Stomach (tissue), 19 donors: ENCODE results near the gene IAPP. TPM values are rescaled to one million over a fixed set of nuclear protein-coding genes. Genes with fewer than 3 reads are reported as not detected.

ENCODE experiments used
- DNase-seq, 2 donors: peaks; one replicate each; pipeline versions ENCODE4 v3.0.0 to v3.0.0-alpha.2; 2013 to 2019
- H3K27ac ChIP-seq, 5 donors: fragments of 200-600 bp in 4 of 5; sonication (generic) in 4 of 5; one replicate each; pipeline ENCODE4 v1.5.1; 2013 to 2019; ENCODE audit warnings: mild to moderate bottlenecking in 1 of 5, moderate library complexity in 1 of 5
- H3K27me3 ChIP-seq, 3 donors: fragments of 200-600 bp; sonication (generic); one replicate each; pipeline ENCODE4 v1.5.1; 2017 to 2019; ENCODE audit warnings: mixed run types in 1 of 3
- H3K36me3 ChIP-seq, 4 donors: fragments of 200-600 bp; sonication (generic); 1 replicate in 3 of 4; 2 replicates in 1 of 4; pipeline ENCODE4 v1.5.1; 2016 to 2019
- H3K4me1 ChIP-seq, 4 donors: fragments of 200-600 bp; sonication (generic); one replicate each; pipeline ENCODE4 v1.5.1; 2016 to 2019
- H3K4me3 ChIP-seq, 4 donors: fragments of 200-600 bp; sonication (generic) in 3 of 4; one replicate each; pipeline ENCODE4 v1.5.1; 2016 to 2019; ENCODE audit warnings: mild to moderate bottlenecking in 1 of 4
- H3K9me3 ChIP-seq, 4 donors: fragments of 200-600 bp; sonication (generic); one replicate each; pipeline ENCODE4 v1.5.1; 2016 to 2019
- EP300 ChIP-seq: sonication (generic); formaldehyde crosslinking; IDR thresholded peaks from one replicate; pipeline ENCODE4 v1.6.1; 2017; ENCODE audit warnings: antibody characterized with exemption
- POLR2A ChIP-seq, 4 donors: fragments of 450-650 bp; IDR thresholded peaks; one replicate each; pipeline ENCODE4 v1.6.1; 2016; ENCODE audit warnings: antibody characterized with exemption in 4 of 4, control low read depth in 2 of 4, mild to moderate bottlenecking in 1 of 4, moderate library complexity in 1 of 4
- POLR2AphosphoS5 ChIP-seq, 3 donors: sonication (generic); formaldehyde crosslinking; IDR thresholded peaks; one replicate each; pipeline ENCODE4 v1.6.1; 2016; ENCODE audit warnings: antibody characterized with exemption in 3 of 3
- WGBS, 5 donors: extraction: QIAGEN DNeasy Blood & Tissue Kit in 3 of 5; methylation state at CpG; one replicate each; pipeline versions ENCODE4 v1.1.5 to v1.1.7; 2013 to 2018; 5-methylcytosine and 5-hydroxymethylcytosine counted together
- intact Hi-C: fragments of 100-400 bp; cut with DNase I; formaldehyde crosslinking; loops from one replicate; pipeline ENCODE4 v1.15.1; 2023; ENCODE audit warnings: low total_unique reads
- long read RNA-seq, 10 donors: transcript quantifications; one replicate each; lab custom pipeline, GENCODE V29; 2026
- polyA plus RNA-seq, 3 donors: library from polyadenylated mRNA; stranded (reverse); fragments of 200-250 nt; gene quantifications; one replicate each; pipeline ENCODE4 v1.2.3, GENCODE V29; 2013
- total RNA-seq, 5 donors: library from RNA; depleted of rRNA; stranded (reverse); fragments of >200 nt; gene quantifications; one replicate each; pipeline versions ENCODE4 v1.1.0 to v1.2.3, GENCODE V29; 2014 to 2016
- TF ChIP-seq, protein P1 (sequence below), 7 experiments: fragments of 450-650 bp in 4 of 7; fragments of 200-600 bp in 3 of 7; sonication (generic) in 3 of 7; IDR thresholded peaks; one replicate each; pipeline ENCODE4 v1.5.1; 2016 to 2019; ENCODE audit warnings: antibody characterized with exemption in 7 of 7, control low read depth in 2 of 7, mild to moderate bottlenecking in 1 of 7
- donor health status: healthy with polysubstance abuse.
- donor health status: Bipolar disorder and iron deficiency.
- donor health status: healthy.

Gene IAPP
- not detected for total RNA-seq
- polyA plus RNA-seq = 1 to 10 TPM in 1 of 3 donors, under 1 TPM in 1, not detected in 1; 0.15 to 1.2 TPM
- long read RNA-seq, donor 1 = 0 reads
- long read RNA-seq, donor 2 = 0 reads
- long read RNA-seq, donor 3 = 0 reads
- long read RNA-seq, donor 4 = 0 reads
- long read RNA-seq, donor 5 = 0 reads
- long read RNA-seq, donor 6 = 0 reads
- long read RNA-seq, donor 7 = 0 reads
- long read RNA-seq, donor 8 = 0 reads
- long read RNA-seq, donor 9 = 0 reads
- long read RNA-seq, donor 10 = 0 reads

DNA sequence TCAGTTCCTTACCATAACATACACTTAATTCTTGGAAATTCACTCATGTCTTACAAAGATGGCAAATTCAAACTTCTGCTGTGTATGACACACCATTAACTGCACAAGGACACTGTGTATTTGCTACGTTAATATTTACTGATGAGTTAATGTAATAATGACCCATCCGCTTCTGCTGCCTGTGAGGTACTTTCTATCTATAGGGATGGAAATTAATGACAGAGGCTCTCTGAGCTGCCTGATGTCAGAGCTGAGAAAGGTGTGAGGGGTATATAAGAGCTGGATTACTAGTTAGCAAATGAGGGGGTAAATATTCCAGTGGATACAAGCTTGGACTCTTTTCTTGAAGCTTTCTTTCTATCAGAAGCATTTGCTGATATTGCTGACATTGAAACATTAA, at the start of gene IAPP:
Gene IAPP (plus strand): TSS at position 301 of the 400 bp plus-strand sequence. CDS start 450 bp downstream, outside the sequence.
- TF ChIP-seq POLR2AphosphoS5 (IDR thresholded peaks at IDR 0.05) = no peak
- H3K4me1 ChIP-seq = no peaks in the 10 kb centered on the region
- WGBS, 5 donors = 68 to 76% (median 70%) methylated on average over 2 of the region's 2 CpGs
- H3K9me3 ChIP-seq = no peaks in the 10 kb centered on the region
- DNase-seq = no peak
- intact Hi-C loops = no loop called here
- H3K4me3 ChIP-seq = no peak within 1 kb of the TSS
- H3K27ac ChIP-seq = no peak within 1 kb of the TSS
- H3K36me3 ChIP-seq = no peaks in the 10 kb centered on the region
- no peaks in the 10 kb centered on the region for H3K27me3 ChIP-seq

DNA sequence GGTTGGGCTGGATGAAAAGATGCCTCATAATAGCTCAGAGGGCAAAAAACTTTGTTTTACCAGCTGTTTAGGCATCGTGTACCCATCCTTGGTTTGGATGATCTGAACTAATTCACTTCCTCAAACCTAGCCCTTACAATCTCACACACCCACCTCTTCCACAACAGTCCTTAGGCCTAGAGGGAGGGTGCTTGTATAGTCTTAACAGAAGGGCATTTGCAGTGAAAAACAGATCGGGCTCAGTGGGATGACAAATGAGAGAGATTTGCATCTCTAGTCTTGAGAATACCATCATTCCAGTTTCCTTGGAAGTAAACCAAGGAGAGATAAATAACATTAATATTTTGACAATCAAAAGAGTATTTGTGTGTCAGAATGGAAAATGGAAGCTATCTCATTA, 49.0 kb upstream of the IAPP start:
- Histone ChIP-seq H3K4me1 (no peaks in the 10 kb centered on the region), H3K9me3 (peaks cover 0 to 34% (median 19%) of the 10 kb centered on the region in 4 donors), H3K27me3 (no peaks in the 10 kb centered on the region), H3K4me3 (no peak overlapping the region), H3K36me3 (no peaks in the 10 kb centered on the region), H3K27ac (no peak overlapping the region)
- 40 to 50% (median 48%) methylated on average over 2 of the region's 2 CpGs for WGBS, 5 donors
- TF ChIP-seq EP300 (no peak), POLR2A (IDR thresholded peaks at IDR 0.05) (no peak), POLR2AphosphoS5 (IDR thresholded peaks at IDR 0.05) (no peak)
- TF ChIP-seq, protein P1, sequence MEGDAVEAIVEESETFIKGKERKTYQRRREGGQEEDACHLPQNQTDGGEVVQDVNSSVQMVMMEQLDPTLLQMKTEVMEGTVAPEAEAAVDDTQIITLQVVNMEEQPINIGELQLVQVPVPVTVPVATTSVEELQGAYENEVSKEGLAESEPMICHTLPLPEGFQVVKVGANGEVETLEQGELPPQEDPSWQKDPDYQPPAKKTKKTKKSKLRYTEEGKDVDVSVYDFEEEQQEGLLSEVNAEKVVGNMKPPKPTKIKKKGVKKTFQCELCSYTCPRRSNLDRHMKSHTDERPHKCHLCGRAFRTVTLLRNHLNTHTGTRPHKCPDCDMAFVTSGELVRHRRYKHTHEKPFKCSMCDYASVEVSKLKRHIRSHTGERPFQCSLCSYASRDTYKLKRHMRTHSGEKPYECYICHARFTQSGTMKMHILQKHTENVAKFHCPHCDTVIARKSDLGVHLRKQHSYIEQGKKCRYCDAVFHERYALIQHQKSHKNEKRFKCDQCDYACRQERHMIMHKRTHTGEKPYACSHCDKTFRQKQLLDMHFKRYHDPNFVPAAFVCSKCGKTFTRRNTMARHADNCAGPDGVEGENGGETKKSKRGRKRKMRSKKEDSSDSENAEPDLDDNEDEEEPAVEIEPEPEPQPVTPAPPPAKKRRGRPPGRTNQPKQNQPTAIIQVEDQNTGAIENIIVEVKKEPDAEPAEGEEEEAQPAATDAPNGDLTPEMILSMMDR (IDR thresholded peaks at IDR 0.05) = no peak
- no peak for DNase-seq
- intact Hi-C loops = no loop called here

DNA sequence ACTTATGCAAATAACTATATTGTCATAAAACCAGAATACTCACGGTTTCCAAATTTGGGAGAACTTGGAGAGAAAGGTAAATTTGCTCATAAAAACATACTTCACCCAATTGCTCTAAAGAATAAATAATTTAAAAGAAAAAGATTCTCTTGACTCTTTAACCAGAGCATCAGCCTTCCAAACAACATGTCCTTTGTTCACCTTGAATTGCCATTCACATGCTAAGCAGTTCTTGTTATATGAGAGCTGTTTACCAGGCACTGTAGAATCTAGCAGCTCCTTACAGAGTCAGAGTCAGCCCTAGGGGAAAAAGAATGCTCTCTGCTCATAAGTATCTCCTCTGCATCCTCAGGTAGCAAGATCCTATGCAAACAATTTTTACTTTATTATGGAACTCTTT, 48.2 kb upstream of the IAPP start:
- no peak overlapping the region for H3K4me3 ChIP-seq
- no peaks in the 10 kb centered on the region for H3K27me3 ChIP-seq
- no peak for DNase-seq
- no peaks in the 10 kb centered on the region for H3K36me3 ChIP-seq
- TF ChIP-seq EP300 = no peak
- TF ChIP-seq POLR2A (IDR thresholded peaks at IDR 0.05) = no peak
- TF ChIP-seq, protein P1 (IDR thresholded peaks at IDR 0.05) = no peak
- TF ChIP-seq POLR2AphosphoS5 (IDR thresholded peaks at IDR 0.05) = no peak
- H3K4me1 ChIP-seq = no peaks in the 10 kb centered on the region
- H3K27ac ChIP-seq = no peak overlapping the region
- H3K9me3 ChIP-seq = peaks cover 0 to 36% (median 19%) of the 10 kb centered on the region in 4 donors
- WGBS, 5 donors = 22 to 38% (median 32%) methylated on average over 1 of the region's 1 CpG
- intact Hi-C loops = no loop called here

DNA sequence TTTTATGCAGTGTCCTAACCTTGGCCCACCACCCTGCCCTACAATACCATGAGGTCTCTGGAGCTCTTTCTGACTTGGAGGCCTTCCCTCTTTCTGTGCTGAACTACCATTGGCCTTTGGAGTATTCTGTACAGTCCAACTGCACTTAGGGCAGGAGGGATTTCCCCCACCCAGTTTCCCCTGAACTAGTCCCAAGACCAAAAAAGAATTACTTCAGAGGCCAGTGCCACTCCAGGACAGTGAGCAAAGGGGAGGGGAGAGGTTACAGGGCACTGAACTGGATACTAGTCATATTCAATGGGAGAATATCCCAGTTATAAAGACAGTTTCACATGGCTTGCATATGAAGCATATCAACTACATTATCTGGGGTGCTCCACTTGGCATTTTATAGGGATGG, 44.1 kb upstream of the IAPP start:
- Histone ChIP-seq H3K4me1 (no peaks in the 10 kb centered on the region), H3K27me3 (no peaks in the 10 kb centered on the region), H3K27ac (no peak overlapping the region), H3K36me3 (no peaks in the 10 kb centered on the region), H3K9me3 (peaks cover 0 to 50% (median 22%) of the 10 kb centered on the region in 4 donors), H3K4me3 (no peak overlapping the region)
- TF ChIP-seq, protein P1 (IDR thresholded peaks at IDR 0.05) = no peak
- TF ChIP-seq POLR2A (IDR thresholded peaks at IDR 0.05) (no peak), POLR2AphosphoS5 (IDR thresholded peaks at IDR 0.05) (no peak), EP300 (no peak)
- intact Hi-C loops = no loop called here
- DNase-seq = no peak

DNA sequence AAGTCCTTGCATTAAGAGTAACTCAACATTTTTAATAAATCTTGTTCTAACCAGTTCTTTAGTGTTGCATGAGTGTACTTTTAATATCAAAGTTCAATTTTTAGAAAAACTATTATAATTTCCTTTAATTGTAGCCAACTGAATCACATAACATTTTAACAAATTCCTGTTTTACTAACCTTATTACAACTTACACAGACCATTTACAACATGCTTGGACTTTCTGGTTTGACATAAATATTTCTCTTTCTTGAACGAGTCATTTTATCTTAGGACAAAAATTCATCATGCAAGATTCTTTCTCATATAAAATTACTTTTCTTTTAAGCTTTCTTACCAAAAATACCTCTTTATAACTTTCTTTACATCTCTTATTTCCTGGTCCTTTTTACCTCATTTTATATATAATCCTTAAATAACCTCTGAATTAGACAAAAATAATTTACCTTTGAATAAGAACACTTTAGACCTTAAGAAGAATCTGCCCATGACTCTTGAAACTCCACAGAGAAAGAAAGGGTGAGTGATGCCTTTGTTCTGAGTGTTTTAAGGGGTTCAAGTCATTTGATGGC, 41.9 kb upstream of the IAPP start:
- no peaks in the 10 kb centered on the region for H3K27me3 ChIP-seq
- no peak overlapping the region for H3K27ac ChIP-seq
- H3K4me3 ChIP-seq = no peak overlapping the region
- peaks cover 0 to 44% (median 21%) of the 10 kb centered on the region in 4 donors for H3K9me3 ChIP-seq
- TF ChIP-seq POLR2AphosphoS5 (IDR thresholded peaks at IDR 0.05) (no peak), POLR2A (IDR thresholded peaks at IDR 0.05) (no peak), EP300 (no peak)
- TF ChIP-seq, protein P1 (IDR thresholded peaks at IDR 0.05) = no peak
- 63 to 77% (median 68%) methylated on average over 1 of the region's 1 CpG for WGBS, 5 donors
- H3K4me1 ChIP-seq = no peaks in the 10 kb centered on the region
- H3K36me3 ChIP-seq = no peaks in the 10 kb centered on the region
- no peak for DNase-seq
- intact Hi-C loops = no loop called here
